Urinary bladder (tissue), 4 donors: ENCODE data around the gene TMEM175. TPM values are rescaled to one million over a fixed set of nuclear protein-coding genes. Genes with fewer than 3 reads are reported as not detected.

Experiments used
- DNase-seq: peaks from one replicate; pipeline ENCODE4 v3.0.0-alpha.2; 2015; ENCODE audit errors: extremely low spot score
- H3K27ac ChIP-seq: one replicate; pipeline ENCODE4 v1.5.1; 2013; ENCODE audit warnings: low read depth, mild to moderate bottlenecking, moderate library complexity
- H3K36me3 ChIP-seq: one replicate; pipeline ENCODE4 v1.6.1; 2013; ENCODE audit warnings: mild to moderate bottlenecking, moderate library complexity; ENCODE audit not compliant: insufficient read depth
- H3K4me1 ChIP-seq: one replicate; pipeline ENCODE4 v1.6.1; 2013; ENCODE audit warnings: mild to moderate bottlenecking, moderate library complexity; ENCODE audit not compliant: insufficient read depth
- H3K4me3 ChIP-seq: one replicate; pipeline ENCODE4 v1.5.1; 2013; ENCODE audit warnings: low read depth, low read length
- WGBS: extraction: QIAGEN DNeasy Blood & Tissue Kit; methylation state at CpG from one replicate; pipeline ENCODE4 v1.1.7; 2013; 5-methylcytosine and 5-hydroxymethylcytosine counted together
- polyA plus RNA-seq: library from polyadenylated mRNA; stranded (reverse); fragments of 200-250 nt; gene quantifications from one replicate; pipeline ENCODE4 v1.2.3, GENCODE V29; 2013
- total RNA-seq: library from RNA; depleted of rRNA; stranded (reverse); fragments of >200 nt; gene quantifications from one replicate; pipeline ENCODE4 v1.2.3, GENCODE V29; 2014
- donor health status: healthy with polysubstance abuse.
- donor health status: healthy.

TMEM175 gene
- total and polyA plus RNA-seq, 2 donors: 16.8 to 32.8 TPM

DNA sequence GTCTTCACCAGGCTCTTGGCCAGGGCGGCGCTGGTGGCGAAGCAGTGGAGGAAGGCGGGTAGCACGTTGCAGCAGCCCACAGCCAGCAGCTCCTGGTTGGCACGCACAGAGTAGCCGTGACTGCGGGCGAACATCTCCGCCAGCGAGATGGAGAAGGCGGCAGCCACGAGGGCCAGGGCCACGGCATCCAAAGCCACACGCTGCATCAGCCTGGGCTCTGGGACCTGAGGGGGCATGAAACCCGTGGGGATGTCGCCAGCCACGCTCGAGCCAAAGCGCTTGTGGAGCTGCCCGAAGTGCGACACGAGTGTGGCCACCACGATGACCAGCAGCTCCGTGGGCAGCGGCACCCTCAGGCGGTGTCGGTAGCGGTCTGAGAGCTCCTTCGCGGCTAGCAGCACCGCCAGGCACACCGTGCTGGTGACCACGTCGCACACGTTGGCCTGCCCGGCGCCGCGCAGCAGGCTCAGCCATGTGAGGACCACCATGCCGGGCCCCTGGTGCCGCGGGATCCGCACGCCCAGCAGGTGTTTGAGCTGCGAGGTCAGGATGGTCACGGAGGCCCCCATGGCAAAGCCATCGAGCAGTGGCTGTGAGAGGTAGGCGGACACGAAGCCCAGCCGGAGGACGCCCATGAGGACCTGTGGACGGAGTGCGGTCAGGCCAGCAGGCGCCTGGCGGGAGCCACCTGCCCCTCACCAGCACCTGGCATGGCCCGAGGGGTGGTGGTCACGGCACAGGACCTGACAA, 57.6 kb downstream of the TMEM175 start:
- DNase-seq: no peak
- Histone ChIP-seq H3K4me1 (peaks cover 2% of the 10 kb centered on the region), H3K36me3 (no peaks in the 10 kb centered on the region), H3K27ac (no peak overlapping the region), H3K4me3 (no peak overlapping the region)
- WGBS: 95% methylated on average over 58 of the region's 58 CpGs

- H3K27ac ChIP-seq: no peak overlapping the region
- no peak for DNase-seq
- no peaks in the 10 kb centered on the region for H3K36me3 ChIP-seq
- H3K4me1 ChIP-seq: peaks cover 2% of the 10 kb centered on the region
- WGBS: 93% methylated on average over 26 of the region's 26 CpGs
- no peak overlapping the region for H3K4me3 ChIP-seq
These were observed 58.6 kb downstream of the TMEM175 start for GRCh38 chr4:990746-991367.

DNA sequence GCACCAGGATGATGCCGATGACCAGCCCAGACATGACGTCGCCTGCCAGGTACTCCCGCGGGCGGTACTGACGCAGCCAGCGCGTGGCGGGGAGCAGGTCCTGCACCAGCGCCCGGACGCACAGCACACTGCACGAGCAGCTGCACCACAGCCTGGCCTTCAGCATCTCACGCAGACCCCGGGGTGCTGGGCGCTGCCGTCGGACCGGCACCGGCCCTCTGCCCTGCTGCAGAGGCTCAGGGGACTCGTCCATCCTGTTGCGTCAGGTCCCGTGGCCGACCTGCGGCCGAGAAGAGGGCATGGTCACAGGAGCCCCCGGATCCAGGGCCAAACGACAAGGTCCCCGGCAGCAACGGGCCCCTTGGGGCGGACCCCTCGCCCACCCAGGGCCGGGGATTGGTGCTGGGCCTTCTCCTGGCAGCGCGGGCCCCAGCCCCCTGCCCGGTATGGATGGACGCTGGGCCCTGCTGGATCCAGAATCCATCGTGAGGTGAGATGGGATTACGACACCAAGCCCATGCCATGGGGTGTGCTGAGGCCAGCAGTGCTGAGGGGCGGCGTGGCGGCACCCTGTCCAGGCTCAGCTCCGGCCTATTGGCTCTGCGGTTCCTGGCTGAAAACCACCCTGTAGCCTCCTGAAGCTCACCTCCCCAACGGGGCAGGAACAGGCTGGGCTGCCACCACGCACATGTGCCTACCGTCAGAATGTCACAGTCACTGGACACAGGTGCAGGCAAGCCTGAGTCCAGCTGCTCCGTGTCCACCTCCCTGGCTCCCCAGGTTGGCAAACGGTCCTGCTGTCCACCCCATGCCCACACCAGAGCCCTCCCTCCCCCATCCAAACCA, 59.4 kb downstream of the TMEM175 start:
- 95% methylated on average over 50 of the region's 50 CpGs for WGBS
- Histone ChIP-seq H3K36me3 (no peaks in the 10 kb centered on the region), H3K4me1 (peaks cover 2% of the 10 kb centered on the region), H3K4me3 (no peak overlapping the region), H3K27ac (no peak overlapping the region)
- no peak for DNase-seq

DNA sequence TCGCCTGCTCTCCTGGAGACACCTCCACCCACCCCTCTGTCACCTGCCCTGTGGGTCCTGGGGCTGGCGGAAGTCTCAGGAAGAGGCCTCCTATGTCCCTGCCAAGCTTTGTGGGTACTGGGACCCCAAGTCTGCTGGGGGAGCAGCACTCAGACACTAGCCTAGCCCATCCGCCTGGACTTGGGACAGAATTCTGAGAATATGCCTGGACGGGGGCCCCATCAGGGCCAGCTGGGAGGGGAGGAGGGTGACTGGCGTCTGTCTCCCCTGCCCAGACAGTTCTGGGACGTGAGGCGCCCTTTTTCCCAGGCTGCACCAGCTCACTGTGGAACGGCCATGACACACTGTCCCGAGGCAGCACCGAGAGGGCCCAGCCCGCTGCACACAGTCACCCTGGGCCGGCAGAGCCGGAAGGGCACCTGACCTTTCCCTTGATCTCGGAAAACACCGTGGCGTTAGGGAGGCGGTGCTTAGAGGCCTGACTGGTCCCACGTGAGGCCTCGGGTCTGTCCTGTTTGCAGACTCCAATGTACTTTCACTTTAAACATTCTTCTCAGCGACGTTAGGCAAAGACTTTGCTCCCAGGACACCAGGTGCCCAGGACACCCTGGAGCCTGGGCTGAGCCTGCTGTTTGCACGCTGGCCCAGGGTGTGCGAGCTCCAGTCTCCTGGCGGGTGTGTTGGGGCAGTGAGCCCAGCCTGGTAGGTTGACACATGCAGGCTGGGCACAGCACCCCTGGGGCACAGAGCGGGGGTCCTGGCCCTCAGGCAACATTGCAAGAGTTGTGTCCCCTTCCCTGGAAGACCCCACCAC, 60.2 kb downstream of the TMEM175 start:
- peaks cover 4% of the 10 kb centered on the region for H3K4me1 ChIP-seq
- no peaks in the 10 kb centered on the region for H3K36me3 ChIP-seq
- no peak overlapping the region for H3K27ac ChIP-seq
- H3K4me3 ChIP-seq: no peak overlapping the region
- 68% methylated on average over 25 of the region's 25 CpGs for WGBS
- no peak for DNase-seq

GRCh38 chr4:993111-994029, 61.1 kb downstream of the TMEM175 start, which contains the start of gene SLC26A1:
SLC26A1 (minus strand) TSS chr4:993404; CDS start chr4:991703, 1,701 bp downstream.
- no peak for DNase-seq
- H3K36me3 ChIP-seq: no peaks in the 10 kb centered on the region
- no peak within 1 kb of the TSS for H3K27ac ChIP-seq
- peaks cover 5% of the 10 kb centered on the region for H3K4me1 ChIP-seq
- WGBS: 85% methylated on average over 37 of the region's 37 CpGs
- H3K4me3 ChIP-seq: no peak within 1 kb of the TSS

DNA sequence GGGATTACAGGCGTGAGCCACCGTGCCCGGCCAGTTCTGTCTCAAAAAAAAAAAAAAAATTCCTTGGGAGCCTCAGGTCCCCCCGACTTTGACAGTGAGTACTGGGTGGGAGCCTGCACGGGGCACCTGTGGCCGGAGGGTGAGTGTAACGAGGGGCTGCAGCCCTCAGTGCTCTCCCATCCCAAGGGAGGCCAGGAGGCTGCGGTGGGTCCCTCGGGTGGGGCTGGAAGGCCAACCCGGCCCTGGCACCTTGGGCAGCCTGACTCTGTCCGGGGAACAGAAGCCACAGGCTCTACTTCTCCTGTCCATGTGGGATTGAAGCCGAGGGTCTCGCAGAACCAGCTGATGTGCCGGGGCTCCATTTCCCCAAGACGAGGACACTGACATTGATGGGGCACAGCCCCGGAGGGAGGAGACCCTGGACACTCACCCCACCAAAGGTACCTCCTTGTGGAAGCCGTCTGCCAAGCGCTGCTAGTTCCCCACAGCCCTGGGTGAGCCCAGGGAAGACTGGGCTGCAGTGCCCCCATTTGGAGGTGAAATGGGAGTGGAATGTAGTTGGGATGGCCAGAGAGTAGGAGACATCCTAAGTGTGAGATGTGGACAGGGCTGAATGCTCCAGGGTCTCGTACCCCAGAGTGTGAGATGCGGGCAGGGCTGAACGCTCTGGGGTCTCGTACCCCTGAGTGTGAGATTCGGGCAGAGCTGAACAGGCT, 63.2 kb downstream of the TMEM175 start:
- DNase-seq: no peak
- 90% methylated on average over 23 of the region's 23 CpGs for WGBS
- Histone ChIP-seq H3K36me3 (no peaks in the 10 kb centered on the region), H3K4me1 (peaks cover 5% of the 10 kb centered on the region), H3K27ac (no peak overlapping the region), H3K4me3 (no peak overlapping the region)

DNA sequence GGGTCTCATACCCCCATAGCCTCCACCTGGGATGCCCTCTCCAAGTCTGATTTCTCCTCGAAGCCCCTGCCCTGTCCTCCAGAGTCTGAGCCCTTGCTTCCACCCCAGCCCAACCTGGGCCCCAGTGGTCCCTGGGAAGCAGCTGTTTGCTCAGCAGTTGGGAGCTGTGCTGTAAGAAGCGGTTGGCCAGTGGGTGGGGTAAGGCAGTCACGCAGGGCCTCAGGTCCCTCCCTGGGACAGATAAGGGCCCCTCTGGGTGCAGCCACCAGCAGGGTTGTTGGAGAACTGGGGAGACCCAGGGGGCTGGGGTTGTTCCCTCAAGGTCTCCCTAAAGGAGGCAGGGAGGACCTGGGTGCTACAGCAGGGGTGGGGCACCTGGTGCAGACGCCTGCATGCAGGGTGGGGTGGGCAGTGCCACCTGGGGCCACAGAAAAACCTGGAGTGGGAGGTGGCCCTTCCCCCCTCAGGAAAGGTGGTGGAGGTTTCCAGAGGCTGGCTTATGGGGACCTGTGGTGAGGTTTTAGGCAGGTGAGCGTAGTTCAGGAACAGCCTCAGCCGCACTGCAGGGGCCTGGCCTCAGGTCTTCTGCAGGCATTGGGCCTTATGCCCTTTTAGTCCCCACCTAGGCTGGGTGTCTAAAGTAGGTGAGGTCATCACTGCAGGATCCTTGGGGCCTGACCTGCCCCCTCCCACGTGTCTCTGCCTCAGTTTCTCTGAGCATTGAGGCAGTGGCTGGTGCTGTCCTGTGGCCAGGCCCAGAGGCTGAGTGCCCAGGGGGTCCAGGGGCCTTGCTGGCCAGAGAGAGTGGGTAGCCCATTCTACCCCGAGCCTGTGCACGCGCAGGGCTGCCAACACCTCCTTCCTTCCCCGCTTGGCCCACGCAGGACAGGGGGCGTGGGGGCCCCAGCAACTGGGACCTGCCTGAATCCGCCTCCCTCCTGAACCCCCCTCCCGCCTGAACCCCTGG, 64.1 kb downstream of the TMEM175 start:
- Histone ChIP-seq H3K36me3 (no peaks in the 10 kb centered on the region), H3K4me1 (peaks cover 5% of the 10 kb centered on the region), H3K4me3 (no peak overlapping the region), H3K27ac (no peak overlapping the region)
- no peak for DNase-seq
- WGBS: 66% methylated on average over 15 of the region's 15 CpGs

DNA sequence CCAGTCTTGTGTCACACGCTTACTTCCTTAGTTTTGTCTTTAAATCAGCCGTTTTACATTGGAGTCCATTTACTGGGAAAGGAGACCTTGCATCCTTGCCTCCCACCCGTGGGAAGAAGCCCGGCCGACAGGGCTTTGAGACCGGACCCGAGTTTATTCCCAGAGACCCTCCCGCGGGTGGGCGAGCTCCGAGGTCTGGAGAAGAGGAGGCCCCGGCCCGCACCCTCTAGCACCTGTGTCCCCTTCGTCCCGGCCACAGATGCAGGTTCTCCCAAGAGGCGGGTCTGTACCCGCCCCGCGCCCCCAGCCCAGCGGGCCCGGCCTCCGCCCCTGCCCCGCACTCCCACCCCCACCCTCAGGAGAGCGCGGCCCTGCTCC, 64.7 kb downstream of the TMEM175 start:
- WGBS: 6% methylated on average over 25 of the region's 25 CpGs
- H3K36me3 ChIP-seq: no peaks in the 10 kb centered on the region

GRCh38 chr4:997375-998071, 65.3 kb downstream of the TMEM175 start:
- Histone ChIP-seq H3K36me3 (no peaks in the 10 kb centered on the region), H3K4me1 (peaks cover 6% of the 10 kb centered on the region), H3K27ac (no peak overlapping the region), H3K4me3 (peak overlapping the region; percentile 4)
- DNase-seq: no peak
- 2% methylated on average over 68 of the region's 68 CpGs for WGBS

More for the DNA sequence above, 64.7 kb downstream of the TMEM175 start:
- Histone ChIP-seq H3K27ac (no peak overlapping the region), H3K4me1 (peaks cover 5% of the 10 kb centered on the region), H3K4me3 (peak overlapping the region; percentile 4)
- DNase-seq: no peak

DNA sequence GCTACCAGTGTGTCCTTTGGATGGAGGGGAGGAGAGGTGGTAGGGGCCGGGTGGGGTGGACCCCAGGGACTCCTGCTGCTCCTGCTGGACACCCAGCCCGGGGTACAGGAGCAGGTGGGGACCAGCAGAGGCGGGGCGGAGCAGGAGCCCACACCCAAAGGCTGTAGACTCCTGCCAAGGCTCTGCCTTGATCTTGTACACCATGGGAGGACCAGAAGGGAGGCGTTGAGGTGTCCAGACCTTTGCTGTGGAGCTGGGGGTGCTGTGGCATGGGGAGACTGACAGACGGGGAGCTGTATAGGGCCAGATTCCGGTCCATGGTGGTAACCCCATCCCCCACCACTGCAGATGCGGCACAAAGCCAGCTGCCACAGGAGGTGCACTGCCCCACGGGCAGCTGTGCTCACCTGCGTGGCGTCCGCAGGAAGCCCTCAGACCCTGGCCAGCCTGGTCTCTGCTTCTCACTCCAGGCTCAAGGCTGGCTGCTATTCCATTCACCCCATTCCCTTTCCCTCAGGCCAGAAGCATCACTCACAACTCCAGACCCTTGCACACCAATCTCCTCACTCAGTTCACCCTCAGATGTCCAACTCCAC, 65.9 kb downstream of the TMEM175 start:
- 51% methylated on average over 12 of the region's 12 CpGs for WGBS
- Histone ChIP-seq H3K36me3 (no peaks in the 10 kb centered on the region), H3K27ac (no peak overlapping the region), H3K4me3 (no peak overlapping the region), H3K4me1 (peaks cover 7% of the 10 kb centered on the region)
- no peak for DNase-seq
